CD4-positive, alpha-beta memory T cell (primary cell): ENCODE results near the gene GRB2. TPM values are rescaled to one million over a fixed set of nuclear protein-coding genes. Genes with fewer than 3 reads are reported as not detected.
A peak's percentile ranks its signal among the peaks of the same experiment; 100 is the strongest.

Source experiments
- CTCF ChIA-PET: fragments of 350-600 bp; sonication (Branson Sonifier 250); formaldehyde crosslinking; loops from one replicate; lab custom pipeline; 2021; ENCODE audit warnings: inconsistent platforms; ENCODE audit not compliant: partially characterized antibody; lab: Charles Lee
- POLR2A ChIA-PET: fragments of 350-600 bp; sonication (Branson Sonifier 250); formaldehyde crosslinking; loops from one replicate; lab custom pipeline; 2021; ENCODE audit not compliant: partially characterized antibody; lab: Charles Lee
- DNase-seq, 5 donors: peaks; one replicate each; pipeline versions ENCODE4 v3.0.0 to v3.0.0-alpha.2; 2020 to 2022; ENCODE audit warnings: mixed read lengths in 1 of 5
- H3K27ac ChIP-seq: one replicate; pipeline ENCODE4 v1.7.0; 2013; ENCODE audit warnings: low read depth, low read length
- H3K27me3 ChIP-seq: 2 replicates; pipeline ENCODE4 v1.7.0; 2013; ENCODE audit warnings: mild to moderate bottlenecking, low read length, moderate library complexity; ENCODE audit not compliant: insufficient read depth
- H3K36me3 ChIP-seq: 2 replicates; pipeline ENCODE4 v1.7.0; 2013; ENCODE audit warnings: mild to moderate bottlenecking, low read length, moderate library complexity; ENCODE audit not compliant: insufficient read depth
- H3K4me1 ChIP-seq: 2 replicates; pipeline ENCODE4 v1.7.0; 2013; ENCODE audit warnings: mild to moderate bottlenecking, low read length, moderate library complexity; ENCODE audit not compliant: insufficient read depth
- H3K4me3 ChIP-seq, 2 donors: one replicate each; pipeline ENCODE4 v1.7.0; 2013; ENCODE audit warnings: low read length in 2 of 2, mild to moderate bottlenecking in 1 of 2
- H3K9me3 ChIP-seq, 2 donors: one replicate each; pipeline ENCODE4 v1.7.0; 2013; ENCODE audit warnings: low read length in 2 of 2, control low read depth in 1 of 2; ENCODE audit not compliant: control insufficient read depth in 1 of 2
- H3K27ac Mint-ChIP-seq, 7 donors: one replicate each; pipeline ENCODE4 v1.8.0; 2020 to 2021; ENCODE audit warnings: mixed read lengths in 7 of 7, mild to moderate bottlenecking in 6 of 7, inconsistent platforms in 3 of 7, moderate library complexity in 3 of 7
- H3K27me3 Mint-ChIP-seq, 2 donors: one replicate each; pipeline ENCODE4 v1.8.0; 2020 to 2021; ENCODE audit warnings: mixed read lengths in 2 of 2
- H3K36me3 Mint-ChIP-seq, 2 donors: one replicate each; pipeline ENCODE4 v1.8.0; 2020 to 2021; ENCODE audit warnings: mixed read lengths in 2 of 2, inconsistent platforms in 1 of 2, mild to moderate bottlenecking in 1 of 2
- H3K4me1 Mint-ChIP-seq, 4 donors: one replicate each; pipeline ENCODE4 v1.8.0; 2020 to 2021; ENCODE audit warnings: mixed read lengths in 4 of 4, mild to moderate bottlenecking in 1 of 4
- H3K4me3 Mint-ChIP-seq, 8 donors: one replicate each; pipeline ENCODE4 v1.8.0; 2020 to 2021; ENCODE audit warnings: mixed read lengths in 8 of 8, mild to moderate bottlenecking in 7 of 8, moderate library complexity in 6 of 8, inconsistent platforms in 3 of 8
- H3K9me3 Mint-ChIP-seq, 8 donors: one replicate each; pipeline ENCODE4 v1.8.0; 2020 to 2021; ENCODE audit warnings: mixed read lengths in 8 of 8, mild to moderate bottlenecking in 5 of 8, inconsistent platforms in 3 of 8, moderate library complexity in 1 of 8
- intact Hi-C: fragments of 100-400 bp; cut with micrococcal nuclease; formaldehyde crosslinking; loops from one replicate; pipeline ENCODE4 v1.15.1; 2023
- polyA plus RNA-seq, 2 donors: library from polyadenylated mRNA; unstranded; fragments of 300-500 nt; fragmentation: Illumina TruSeq; gene quantifications; one replicate each; pipeline ENCODE4 v1.2.3, GENCODE V29; 2021
- total RNA-seq, 2 experiments: library from RNA; stranded (reverse); gene quantifications; one replicate each; pipeline ENCODE4 v1.2.3, GENCODE V29; 2021

GRB2 gene
- total and polyA plus RNA-seq, 4 experiments from 2014 or later = 129 to 155 (median 132) TPM

GRCh38 chr17:75406222-75406615, 741 bp upstream of the GRB2 start:
- peak overlapping the region; percentile 50 to 64 for H3K4me3 ChIP-seq
- H3K27ac Mint-ChIP-seq = peak overlapping the region; percentile 67 to 99 (median 89)
- no peaks in the 10 kb centered on the region for H3K27me3 ChIP-seq
- no peaks in the 10 kb centered on the region for H3K27me3 Mint-ChIP-seq
- POLR2A ChIA-PET = interaction anchor here (0.5 to 3.7 kb wide), 31 partner anchors 11 to 533 kb away, joined by 3 to 32 read pairs (median 4); partner anchors contain the start of genes ATP5PD, FDXR, GGA3 and KCTD2
- DNase-seq = no peak
- CTCF ChIA-PET = interaction anchor here (0.9 to 4.7 kb wide), 8 partner anchors 8 to 137 kb away, joined by 3 to 63 read pairs (median 4); partner anchors contain the start of genes SLC25A19 and TSEN54
- H3K9me3 ChIP-seq = no peaks in the 10 kb centered on the region
- peaks cover 0 to 19% of the 10 kb centered on the region in 2 donors for H3K36me3 Mint-ChIP-seq
- H3K4me1 Mint-ChIP-seq = peaks cover 23 to 51% (median 35%) of the 10 kb centered on the region in 4 donors
- H3K36me3 ChIP-seq = no peaks in the 10 kb centered on the region
- intact Hi-C loops = no loop called here
- peaks cover 37% of the 10 kb centered on the region for H3K4me1 ChIP-seq
- H3K4me3 Mint-ChIP-seq = peak overlapping the region; percentile 89 to 99 (median 97)
- peaks cover 0 to 1% (median 0%) of the 10 kb centered on the region in 8 donors for H3K9me3 Mint-ChIP-seq
- H3K27ac ChIP-seq = peak overlapping the region; percentile 45

DNA sequence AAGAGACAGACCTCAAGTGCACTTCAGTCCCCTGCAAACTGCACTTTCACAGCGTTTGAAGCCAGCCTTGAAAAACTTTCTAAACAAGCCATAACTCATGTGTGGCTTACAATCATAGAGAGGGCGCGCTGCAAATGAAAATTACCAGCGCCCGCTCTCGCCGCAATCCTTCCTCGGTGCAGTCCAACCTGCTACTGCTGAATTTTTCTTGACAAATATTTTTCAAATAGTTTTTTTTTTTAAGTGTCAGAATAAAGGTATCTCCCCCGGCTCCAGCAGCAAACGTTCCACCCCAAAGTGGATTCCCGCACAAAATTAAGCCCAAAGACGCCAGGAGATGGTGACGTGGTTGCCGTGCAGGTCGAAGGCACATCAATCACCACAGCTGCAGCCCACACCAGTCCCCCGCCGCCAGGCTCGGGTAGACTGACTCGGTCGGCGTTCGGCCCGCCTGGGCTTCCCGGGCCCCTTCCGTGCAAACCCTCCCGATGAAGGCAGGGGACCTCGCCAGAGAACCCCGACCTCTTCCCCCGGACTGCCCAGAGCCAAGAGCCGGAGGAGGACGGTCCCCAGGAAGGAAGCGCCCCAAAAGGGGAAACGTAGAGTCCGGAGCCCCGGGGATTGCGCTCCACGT, 630 bp downstream of the GRB2 start:
- intact Hi-C loops = loop anchor here (1.0 to 5.0 kb wide), 8 partner anchors 12 to 222 kb away; partner anchors contain the start of genes GGA3, LLGL2, MRPS7 and SLC25A19
- Histone ChIP-seq H3K27me3 (no peaks in the 10 kb centered on the region), H3K27ac (peak overlapping the region; percentile 89), H3K36me3 (no peaks in the 10 kb centered on the region), H3K9me3 (no peaks in the 10 kb centered on the region), H3K4me3 (peak overlapping the region; percentile 88 to 92), H3K4me1 (peaks cover 50% of the 10 kb centered on the region)
- peak; percentile 50 to 71 (median 56) for DNase-seq
- Mint-ChIP-seq H3K4me3 (peak overlapping the region; percentile 96 to 99 (median 97)), H3K9me3 (peaks cover 0 to 1% (median 0%) of the 10 kb centered on the region in 8 donors), H3K4me1 (peaks cover 25 to 60% (median 41%) of the 10 kb centered on the region in 4 donors), H3K27ac (peak overlapping the region; percentile 91 to 99 (median 96)), H3K27me3 (no peaks in the 10 kb centered on the region), H3K36me3 (peaks cover 0 to 20% of the 10 kb centered on the region in 2 donors)
- POLR2A ChIA-PET = interaction anchor here (0.9 to 3.7 kb wide), 25 partner anchors 10 to 532 kb away, joined by 3 to 32 read pairs (median 5); partner anchors contain the start of genes ATP5PD, FDXR, GGA3 and KCTD2
- CTCF ChIA-PET = interaction anchor here (1.0 to 4.7 kb wide), 7 partner anchors 10 to 116 kb away, joined by 3 to 63 read pairs (median 4); partner anchors contain the start of genes SLC25A19 and TSEN54

DNA sequence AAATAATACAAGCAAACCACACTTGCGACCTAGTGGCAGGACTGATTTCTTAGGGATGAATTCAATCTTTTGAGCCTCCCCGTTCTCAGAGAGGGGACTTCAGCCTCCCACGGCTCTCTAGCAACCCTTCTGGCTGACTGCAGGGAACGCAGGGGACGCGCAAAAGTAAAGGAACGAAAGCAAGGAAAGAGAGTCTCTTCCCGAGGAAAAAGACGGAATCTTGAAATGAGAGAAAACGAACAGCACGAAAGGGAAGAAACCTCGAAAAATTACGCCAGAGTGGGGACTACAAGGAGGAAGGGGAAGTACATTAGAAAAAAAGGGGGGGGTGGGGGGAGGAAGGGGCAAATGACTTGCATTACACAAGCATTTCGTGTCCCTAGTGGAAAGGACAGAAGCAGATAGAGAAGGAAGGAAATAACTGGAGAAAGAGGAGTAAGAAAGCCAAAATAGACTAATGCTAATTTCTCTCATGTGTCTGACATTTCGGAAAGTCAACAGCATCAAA, 1.2 kb downstream of the GRB2 start:
- DNase-seq = peak; percentile 46 to 66 (median 54)
- ChIA-PET POLR2A (interaction anchor here (0.7 to 3.7 kb wide), 11 partner anchors 9 to 224 kb away, joined by 3 to 32 read pairs (median 8); partner anchors contain the start of genes GGA3, MRPS7 and SLC25A19), CTCF (interaction anchor here (0.6 to 4.7 kb wide), 9 partner anchors 8 to 115 kb away, joined by 3 to 63 read pairs (median 3); partner anchors contain the start of gene SLC25A19)
- H3K27me3 Mint-ChIP-seq = no peaks in the 10 kb centered on the region
- H3K27me3 ChIP-seq = no peaks in the 10 kb centered on the region
- H3K27ac Mint-ChIP-seq = peak overlapping the region; percentile 91 to 99 (median 96)
- peaks cover 25 to 60% (median 44%) of the 10 kb centered on the region in 4 donors for H3K4me1 Mint-ChIP-seq
- peaks cover 53% of the 10 kb centered on the region for H3K4me1 ChIP-seq
- H3K27ac ChIP-seq = peak overlapping the region; percentile 89
- H3K36me3 Mint-ChIP-seq = peaks cover 0 to 20% of the 10 kb centered on the region in 2 donors
- intact Hi-C loops = loop anchor here (1.0 to 5.0 kb wide), 2 partner anchors 42 to 81 kb away; no protein-coding TSS in a partner anchor
- H3K36me3 ChIP-seq = no peaks in the 10 kb centered on the region
- no peaks in the 10 kb centered on the region for H3K9me3 ChIP-seq
- H3K4me3 Mint-ChIP-seq = peak overlapping the region; percentile 96 to 99 (median 97)
- H3K9me3 Mint-ChIP-seq = peaks cover 0 to 1% (median 0%) of the 10 kb centered on the region in 8 donors
- H3K4me3 ChIP-seq = peak overlapping the region; percentile 88 to 92

GRCh38 chr17:75403131-75403530, 2.3 kb downstream of the GRB2 start:
- Mint-ChIP-seq H3K4me3 (peak overlapping the region; percentile 34 to 92 (median 70)), H3K27ac (peak overlapping the region; percentile 7 to 91 (median 73)), H3K4me1 (peaks cover 27 to 71% (median 47%) of the 10 kb centered on the region in 4 donors), H3K27me3 (no peaks in the 10 kb centered on the region), H3K36me3 (peaks cover 0 to 20% of the 10 kb centered on the region in 2 donors), H3K9me3 (no peaks in the 10 kb centered on the region)
- H3K9me3 ChIP-seq = no peaks in the 10 kb centered on the region
- ChIA-PET CTCF (interaction anchor here (1.0 to 4.7 kb wide), 7 partner anchors 9 to 114 kb away, joined by 3 to 63 read pairs (median 4); partner anchors contain the start of gene SLC25A19), POLR2A (interaction anchor here (1.3 to 3.7 kb wide), 3 partner anchors 8 to 81 kb away, joined by 5 to 31 read pairs (median 9); no protein-coding TSS in a partner anchor)
- no peaks in the 10 kb centered on the region for H3K36me3 ChIP-seq
- peak overlapping the region; percentile 24 for H3K27ac ChIP-seq
- no peak for DNase-seq
- intact Hi-C loops = loop anchor here (5.0 kb wide), 1 partner anchor 41 kb away; no protein-coding TSS in a partner anchor
- no peak overlapping the region for H3K4me3 ChIP-seq
- H3K4me1 ChIP-seq = peaks cover 65% of the 10 kb centered on the region
- H3K27me3 ChIP-seq = no peaks in the 10 kb centered on the region

DNA sequence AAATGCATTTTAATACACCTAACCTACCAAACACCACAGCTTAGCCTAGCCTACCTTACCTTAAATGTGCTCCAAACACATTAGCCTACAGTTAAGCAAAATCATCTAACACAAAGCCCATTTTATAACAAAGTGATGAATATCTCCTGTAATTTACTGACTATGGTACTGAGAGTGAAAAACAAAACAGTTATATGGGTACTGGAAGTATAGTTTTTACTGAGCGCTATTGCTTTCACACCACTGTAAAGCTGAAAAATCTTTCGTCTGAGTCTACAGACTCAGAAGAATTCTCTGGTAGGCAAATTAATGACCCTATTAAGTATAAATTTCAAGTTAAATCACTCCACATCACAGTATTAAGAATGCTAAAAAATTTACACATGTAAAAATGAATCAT, 3.5 kb downstream of the GRB2 start:
- Mint-ChIP-seq H3K27ac (peak overlapping the region in 6 of 7 donors; percentile 15 to 91 (median 48)), H3K4me1 (peaks cover 33 to 78% (median 53%) of the 10 kb centered on the region in 4 donors), H3K9me3 (no peaks in the 10 kb centered on the region), H3K27me3 (no peaks in the 10 kb centered on the region), H3K36me3 (peaks cover 0 to 20% of the 10 kb centered on the region in 2 donors), H3K4me3 (peak overlapping the region in 6 of 8 donors; percentile 24 to 71 (median 48))
- no peaks in the 10 kb centered on the region for H3K27me3 ChIP-seq
- no peak overlapping the region for H3K4me3 ChIP-seq
- intact Hi-C loops = loop anchor here (5.0 kb wide), 1 partner anchor 40 kb away; no protein-coding TSS in a partner anchor
- DNase-seq = no peak
- H3K36me3 ChIP-seq = no peaks in the 10 kb centered on the region
- peak overlapping the region; percentile 9 for H3K27ac ChIP-seq
- POLR2A ChIA-PET = interaction anchor here (1.4 to 1.5 kb wide), 2 partner anchors 9 to 140 kb away, joined by 4 read pairs; partner anchors contain the start of genes GGA3 and MRPS7
- H3K9me3 ChIP-seq = no peaks in the 10 kb centered on the region
- peaks cover 71% of the 10 kb centered on the region for H3K4me1 ChIP-seq
- CTCF ChIA-PET = interaction anchor here (0.9 to 2.4 kb wide), 2 partner anchors 10 to 79 kb away, joined by 4 to 12 read pairs; no protein-coding TSS in a partner anchor

- peak overlapping the region in 5 of 8 donors; percentile 21 to 59 (median 46) for H3K4me3 Mint-ChIP-seq
- ChIA-PET CTCF (interaction anchor here (1.0 to 2.4 kb wide), 2 partner anchors 8 to 78 kb away, joined by 3 to 12 read pairs; no protein-coding TSS in a partner anchor), POLR2A (interaction anchor here (1.0 to 1.5 kb wide), 3 partner anchors 7 to 139 kb away, joined by 3 to 4 read pairs (median 4); partner anchors contain the start of genes GGA3 and MRPS7)
- H3K4me3 ChIP-seq = no peak overlapping the region
- H3K27ac ChIP-seq = no peak overlapping the region
- no peaks in the 10 kb centered on the region for H3K27me3 Mint-ChIP-seq
- no peaks in the 10 kb centered on the region for H3K27me3 ChIP-seq
- no peak for DNase-seq
- no peaks in the 10 kb centered on the region for H3K9me3 Mint-ChIP-seq
- no peaks in the 10 kb centered on the region for H3K36me3 ChIP-seq
- H3K4me1 Mint-ChIP-seq = peaks cover 33 to 79% (median 55%) of the 10 kb centered on the region in 4 donors
- peaks cover 77% of the 10 kb centered on the region for H3K4me1 ChIP-seq
- intact Hi-C loops = loop anchor here (5.0 kb wide), 1 partner anchor 38 kb away; no protein-coding TSS in a partner anchor
- H3K27ac Mint-ChIP-seq = peak overlapping the region in 3 of 7 donors; percentile 46 to 59 (median 57)
- H3K36me3 Mint-ChIP-seq = peaks cover 0 to 19% of the 10 kb centered on the region in 2 donors
- no peaks in the 10 kb centered on the region for H3K9me3 ChIP-seq
Measured at GRCh38 chr17:75400326-75400939, 5.0 kb downstream of the GRB2 start.
